GM12801 (cell line): ENCODE data around the gene PAIP1.

Experiments
- CTCF ChIP-seq: IDR thresholded peaks from one replicate; pipeline ENCODE4 v1.5.1; 2011; ENCODE audit warnings: control low read depth; ENCODE audit not compliant: insufficient read length; ENCODE audit errors: extremely low read depth

The PAIP1 gene

DNA sequence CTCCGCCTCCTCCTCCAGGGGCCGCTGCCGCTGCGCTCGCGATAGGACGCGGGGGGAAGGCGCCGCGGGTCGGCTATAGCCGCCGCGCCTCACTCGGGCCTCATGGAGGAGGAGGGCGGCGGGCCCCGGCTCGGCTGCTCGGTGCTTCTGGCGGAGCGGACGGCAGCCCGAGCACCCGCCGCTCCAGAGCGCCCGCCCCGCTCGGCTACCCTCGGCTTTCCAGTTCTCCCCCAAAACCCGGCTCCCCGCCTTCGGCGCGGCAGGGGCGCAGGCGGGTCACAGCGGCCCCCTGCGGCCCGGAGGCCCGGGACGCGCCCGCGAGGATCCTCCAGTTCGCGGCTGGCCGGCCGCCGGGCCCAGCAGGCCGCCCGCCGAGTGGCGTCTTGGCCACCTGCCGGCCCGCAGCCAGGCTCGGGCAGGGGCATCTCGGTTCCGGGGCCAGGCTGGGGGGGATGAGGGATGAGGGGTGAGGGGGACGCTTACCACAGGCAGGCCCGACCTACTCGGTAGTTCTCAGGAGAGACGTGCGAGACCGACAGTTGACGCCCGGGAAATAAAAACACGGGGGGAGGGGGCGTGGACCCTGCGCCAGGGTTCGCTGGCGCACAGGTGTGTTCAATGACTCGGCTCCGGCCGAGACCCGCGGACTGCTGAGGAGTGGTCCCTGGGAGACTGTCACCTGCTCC, at the start of gene PAIP1:
PAIP1 (minus strand) TSS at position 221 of the 686 bp plus-strand sequence. CDS start 231 bp downstream, outside the sequence.
- no peak for TF ChIP-seq CTCF

GRCh38 chr5:43606351-43606750, 49.5 kb upstream of the PAIP1 start:
- no peak for TF ChIP-seq CTCF

DNA sequence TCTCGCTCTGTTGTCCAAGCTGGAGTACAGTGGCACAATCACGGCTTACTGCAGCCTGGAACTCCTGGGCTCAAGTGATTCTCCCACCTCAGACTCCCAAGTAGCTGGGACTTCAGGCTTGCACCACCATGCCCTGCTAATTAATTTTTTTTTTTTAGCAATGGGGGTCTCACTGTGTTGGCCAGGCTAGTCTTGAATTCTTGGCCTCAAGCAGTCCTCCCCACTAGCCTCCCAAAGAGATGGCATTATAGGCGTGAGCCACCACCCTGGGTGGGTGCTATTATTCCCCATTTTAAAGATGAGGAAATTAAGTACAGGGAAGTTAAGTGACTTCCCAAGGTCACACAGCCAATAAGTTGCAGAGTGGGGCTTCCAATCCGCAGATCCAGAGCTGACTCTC, 47.8 kb upstream of the PAIP1 start:
- TF ChIP-seq CTCF: no peak

GRCh38 chr5:43603344-43604217, 46.7 kb upstream of the PAIP1 start:
- no peak for TF ChIP-seq CTCF

DNA sequence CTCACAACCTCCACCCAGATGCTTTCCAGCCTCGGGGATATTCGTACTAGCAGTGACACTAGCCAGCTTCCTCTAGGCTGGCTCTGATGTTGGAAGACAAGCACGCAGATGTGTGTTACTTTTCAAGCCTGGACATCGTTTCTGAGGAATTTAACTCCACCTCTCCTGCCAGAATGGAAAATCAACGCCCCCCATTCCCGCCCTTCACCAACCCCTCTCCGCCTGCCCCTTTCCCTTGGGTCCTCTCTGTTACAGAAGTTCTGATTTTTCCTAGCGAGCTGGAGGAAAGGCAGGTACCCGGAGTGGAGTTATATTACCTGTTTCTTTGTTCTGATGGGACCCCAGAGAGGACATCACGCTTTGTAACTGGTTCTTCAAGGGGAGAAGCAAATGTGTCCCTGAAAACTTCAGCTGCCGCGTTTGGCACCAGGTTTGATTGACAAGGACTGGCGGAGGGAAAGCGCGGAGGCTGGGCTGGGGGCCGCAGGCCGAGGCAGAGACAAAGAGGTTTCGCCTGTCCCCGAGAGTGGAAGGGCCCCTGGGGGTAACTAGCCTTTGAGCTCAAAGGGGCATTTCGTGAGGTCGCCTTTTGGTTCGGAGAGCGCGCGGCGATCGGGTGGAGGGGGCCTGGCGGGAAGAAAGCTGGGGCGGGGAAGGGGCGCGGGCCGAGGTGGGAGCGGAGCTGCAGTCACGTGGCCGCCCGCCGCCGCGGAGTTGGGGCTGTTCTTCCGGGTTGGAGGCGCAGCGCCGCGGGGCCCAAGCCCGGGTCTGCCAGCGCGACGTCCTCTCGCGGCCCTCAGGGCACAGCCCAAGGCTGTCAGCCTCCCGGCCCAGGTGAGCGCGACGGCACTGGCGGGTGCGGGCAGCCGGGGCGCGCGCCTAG, 45.8 kb upstream of the PAIP1 start, which contains the start of gene NNT:
NNT (plus strand) TSS at position 720 of the 883 bp plus-strand sequence. CDS start 6,016 bp downstream, outside the sequence.
- TF ChIP-seq CTCF: no peak

DNA sequence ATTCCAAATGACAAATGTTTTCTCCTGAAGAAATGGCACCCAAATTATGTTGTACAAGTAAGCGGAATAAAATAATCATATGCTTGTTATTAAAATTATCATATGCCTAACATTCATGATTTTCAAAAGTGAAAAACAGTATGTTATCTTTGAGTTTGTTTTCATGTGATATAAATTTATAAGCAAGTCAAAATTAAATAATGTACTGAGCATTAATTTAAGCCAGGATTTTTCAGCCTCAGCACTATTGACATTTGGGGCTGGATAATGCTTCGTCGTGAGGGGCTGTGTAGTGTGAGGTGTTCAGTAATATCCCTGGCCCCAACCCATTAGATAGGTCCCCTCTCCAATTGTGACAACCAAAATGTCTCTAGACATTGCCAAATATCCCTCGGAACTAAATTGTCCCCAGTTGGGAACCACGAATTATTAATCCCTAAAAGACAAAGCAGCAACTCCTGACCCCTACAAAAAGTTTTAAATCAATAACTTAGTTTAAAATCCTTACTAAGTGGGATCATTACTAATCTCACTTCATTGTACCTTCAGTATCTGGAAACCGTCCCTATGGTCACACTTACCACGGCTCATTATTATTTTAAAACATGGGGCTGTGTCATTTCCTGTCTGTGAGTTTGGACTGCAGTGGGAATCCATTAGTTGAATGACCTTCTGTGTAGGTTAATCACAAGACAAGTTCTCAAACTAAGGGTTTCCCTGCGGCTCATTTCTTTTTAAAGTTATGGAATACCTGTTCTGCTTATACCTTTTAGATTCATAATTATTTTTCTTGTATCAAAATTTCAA, 44.8 kb upstream of the PAIP1 start:
- TF ChIP-seq CTCF: no peak
